Ovary (tissue), 9 donors: Measurements from ENCODE around the gene VMP1. TPM values are rescaled to one million over a fixed set of nuclear protein-coding genes. Genes with fewer than 3 reads are reported as not detected.

Experiments
- DNase-seq, 5 donors: peaks; one replicate each; pipeline ENCODE4 v3.0.0-alpha.2; 2019 to 2020
- H3K27ac ChIP-seq, 2 donors: fragments of 200-600 bp; one replicate each; pipeline versions ENCODE4 v1.5.1 to v1.8.0; 2019 to 2022
- H3K27me3 ChIP-seq: fragments of 200-600 bp; one replicate; pipeline ENCODE4 v1.8.0; 2022
- H3K36me3 ChIP-seq: fragments of 200-600 bp; sonication (generic); one replicate; pipeline ENCODE4 v1.5.1; 2019
- H3K4me1 ChIP-seq: one replicate; pipeline ENCODE4 v1.8.1; 2013; ENCODE audit warnings: mild to moderate bottlenecking, moderate library complexity; ENCODE audit not compliant: insufficient read depth
- H3K4me3 ChIP-seq: fragments of 200-600 bp; sonication (generic); one replicate; pipeline ENCODE4 v1.5.1; 2017
- H3K9me3 ChIP-seq, 2 donors: fragments of 200-600 bp in 1 of 2; sonication (generic) in 1 of 2; one replicate each; pipeline versions ENCODE4 v1.5.1 to v1.8.1; 2013 to 2019; ENCODE audit warnings: mild to moderate bottlenecking in 1 of 2, moderate library complexity in 1 of 2
- CTCF ChIP-seq, 3 donors: fragments of 450-650 bp in 2 of 3; fragments of 200-600 bp in 1 of 3; IDR thresholded peaks; one replicate each; pipeline versions ENCODE4 v1.5.1 to v1.8.0; 2016 to 2022; ENCODE audit warnings: antibody characterized with exemption in 3 of 3, mild to moderate bottlenecking in 1 of 3
- EP300 ChIP-seq: sonication (generic); formaldehyde crosslinking; IDR thresholded peaks from one replicate; pipeline ENCODE4 v1.6.1; 2017; ENCODE audit warnings: antibody characterized with exemption
- POLR2A ChIP-seq: fragments of 450-650 bp; IDR thresholded peaks from one replicate; pipeline ENCODE4 v1.6.1; 2017; ENCODE audit warnings: antibody characterized with exemption, mild to moderate bottlenecking, moderate library complexity
- WGBS, 3 donors: extraction: QIAGEN DNeasy Blood & Tissue Kit in 1 of 3; methylation state at CpG; one replicate each; pipeline versions ENCODE4 v1.1.5 to v1.1.7; 2013 to 2017; 5-methylcytosine and 5-hydroxymethylcytosine counted together
- intact Hi-C, 4 donors: fragments of 100-400 bp; cut with DNase I; formaldehyde crosslinking; loops; one replicate each; pipeline versions ENCODE4 v1.11.0 to v1.15.1; 2022 to 2023
- polyA plus RNA-seq, 2 donors: library from polyadenylated mRNA; stranded (reverse); fragments of 200-250 nt in 1 of 2; fragments of 350-450 nt in 1 of 2; fragmentation: Illumina TruSeq in 1 of 2; extraction: RNeasy Lipid Tissue Mini Kit (QIAGEN cat#74804) in 1 of 2; gene quantifications; one replicate each; pipeline ENCODE4 v1.2.3, GENCODE V29; 2013 to 2014
- total RNA-seq, 7 donors: library from RNA; depleted of rRNA in 2 of 7; stranded (reverse); fragments of >200 nt in 2 of 7; fragmentation: NEBNext Ultra II Directional in 3 of 7; extraction: Animal tissue kit (Norgen Biotek cat#: 25700) in 3 of 7; gene quantifications; one replicate each; pipeline versions ENCODE4 v1.1.0 to v1.2.4, GENCODE V29; 2016 to 2023
- donor health status: DM: no; HTN: no; CAD: no; lungs with moderate emphysema.
- donor health status: DM: no; HTN: no; CAD: no.
- donor health status: Bipolar disorder and iron deficiency.
- donor health status: DM: yes; HTN: yes; CAD: no.
- donor health status: DM: no; HTN: no; CAD: no.
- donor health status: DM: yes; HTN: yes; CAD: no.

The VMP1 gene
- total and polyA plus RNA-seq, 9 donors: 63.5 to 667 (median 154) TPM

GRCh38 chr17:59810894-59811153, 103.4 kb downstream of the VMP1 start:
- no peaks in the 10 kb centered on the region for H3K27me3 ChIP-seq
- DNase-seq: no peak
- peaks cover 4% of the 10 kb centered on the region for H3K4me1 ChIP-seq
- TF ChIP-seq CTCF (IDR thresholded peaks at IDR 0.05): no peak
- TF ChIP-seq POLR2A: no peak
- H3K36me3 ChIP-seq: no peaks in the 10 kb centered on the region
- no peak overlapping the region for H3K27ac ChIP-seq
- intact Hi-C loops: no loop called here
- WGBS, 3 donors: 80 to 90% (median 85%) methylated on average over 1 of the region's 1 CpG
- no peak overlapping the region for H3K4me3 ChIP-seq
- no peaks in the 10 kb centered on the region for H3K9me3 ChIP-seq

DNA sequence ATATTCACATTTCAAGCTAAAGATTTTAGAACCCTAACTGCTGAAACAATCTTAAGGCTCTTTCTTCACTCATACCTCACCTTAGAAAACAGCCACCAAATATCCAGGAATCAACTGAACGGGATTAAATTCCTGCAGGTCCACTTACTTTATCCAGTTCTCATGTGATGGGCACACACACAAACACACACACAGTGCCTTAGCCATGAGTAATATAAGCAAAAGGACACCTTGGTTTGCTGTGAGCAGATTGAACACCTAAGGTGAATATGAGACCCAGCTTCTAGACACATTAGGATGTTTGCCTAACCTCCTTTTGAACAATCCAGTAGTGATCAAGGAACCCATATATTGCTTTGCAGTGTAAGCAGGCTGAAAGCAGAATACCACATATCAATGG, 103.8 kb downstream of the VMP1 start:
- Histone ChIP-seq H3K27ac (no peak overlapping the region), H3K36me3 (no peaks in the 10 kb centered on the region), H3K9me3 (no peaks in the 10 kb centered on the region), H3K27me3 (no peaks in the 10 kb centered on the region), H3K4me1 (peaks cover 4% of the 10 kb centered on the region), H3K4me3 (no peak overlapping the region)
- DNase-seq: no peak
- 84 to 90% (median 87%) methylated on average over 1 of the region's 1 CpG for WGBS, 3 donors
- TF ChIP-seq CTCF (IDR thresholded peaks at IDR 0.05) (no peak), EP300 (no peak), POLR2A (no peak)
- intact Hi-C loops: no loop called here

DNA sequence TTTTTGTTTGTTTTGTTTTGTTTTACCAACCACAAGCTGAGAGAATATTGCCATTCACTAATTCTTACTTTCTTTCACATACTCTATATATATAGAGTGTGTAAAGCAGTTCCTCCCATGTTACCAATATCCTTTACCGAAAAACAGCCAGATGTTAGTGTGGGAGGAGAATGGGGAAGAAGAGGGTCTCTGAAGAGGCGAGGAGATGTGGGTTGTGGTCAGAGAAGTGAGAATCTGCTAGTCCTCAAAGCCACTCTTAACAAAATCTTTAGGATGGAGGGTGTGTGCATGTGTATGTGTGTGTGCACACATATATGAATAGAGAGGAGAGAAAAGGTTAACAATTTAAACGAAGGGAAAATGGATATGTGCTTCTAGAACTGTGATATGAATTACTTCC, 104.7 kb downstream of the VMP1 start:
- no peak overlapping the region for H3K4me3 ChIP-seq
- no peaks in the 10 kb centered on the region for H3K9me3 ChIP-seq
- H3K36me3 ChIP-seq: no peaks in the 10 kb centered on the region
- WGBS, 3 donors: 88 to 95% (median 91%) methylated on average over 3 of the region's 3 CpGs
- H3K27me3 ChIP-seq: no peaks in the 10 kb centered on the region
- no peak overlapping the region for H3K27ac ChIP-seq
- no peak for DNase-seq
- H3K4me1 ChIP-seq: peaks cover 4% of the 10 kb centered on the region
- intact Hi-C loops: no loop called here
- TF ChIP-seq EP300 (no peak), POLR2A (no peak), CTCF (IDR thresholded peaks at IDR 0.05) (no peak)

- no peaks in the 10 kb centered on the region for H3K36me3 ChIP-seq
- H3K27me3 ChIP-seq: no peaks in the 10 kb centered on the region
- WGBS, 3 donors: 89 to 94% (median 93%) methylated on average over 1 of the region's 1 CpG
Observed at GRCh38 chr17:59814276-59814675, 106.8 kb downstream of the VMP1 start.

More at GRCh38 chr17:59814276-59814675, 106.8 kb downstream of the VMP1 start:
- intact Hi-C loops: no loop called here
- no peak overlapping the region for H3K4me3 ChIP-seq
- no peak for DNase-seq
- TF ChIP-seq EP300 (no peak), CTCF (IDR thresholded peaks at IDR 0.05) (no peak), POLR2A (no peak)
- no peaks in the 10 kb centered on the region for H3K4me1 ChIP-seq
- H3K9me3 ChIP-seq: no peaks in the 10 kb centered on the region
- H3K27ac ChIP-seq: no peak overlapping the region
